Left ventricle myocardium inferior (tissue), 1 donor: ENCODE measurements around the gene ADH5. TPM values are rescaled to one million over a fixed set of nuclear protein-coding genes. Genes with fewer than 3 reads are reported as not detected.
"Not testable (repeated sequence)": the region's sequence is repeated elsewhere in the genome, so short reads cannot be mapped to it uniquely, and the experiment has no call there.

Source experiments
- DNase-seq: peaks from one replicate; pipeline ENCODE4 v3.0.0-alpha.2; 2020
- H3K27ac ChIP-seq: fragments of 200-600 bp; replicated peaks from 2 replicates; pipeline ENCODE4 v1.8.0; 2021
- H3K27me3 ChIP-seq: fragments of 200-600 bp; 2 replicates; pipeline ENCODE4 v1.8.0; 2021; ENCODE audit warnings: low read depth
- H3K36me3 ChIP-seq: fragments of 200-600 bp; 2 replicates; pipeline ENCODE4 v1.8.0; 2021
- H3K4me1 ChIP-seq: fragments of 200-600 bp; 2 replicates; pipeline ENCODE4 v1.8.0; 2021
- H3K4me3 ChIP-seq: fragments of 200-600 bp; 2 replicates; pipeline ENCODE4 v1.8.0; 2021; ENCODE audit warnings: mild to moderate bottlenecking, moderate library complexity
- H3K9me3 ChIP-seq: fragments of 200-600 bp; replicated peaks from 2 replicates; pipeline ENCODE4 v1.8.0; 2021
- CTCF ChIP-seq: fragments of 200-600 bp; IDR thresholded peaks from 2 replicates; pipeline ENCODE4 v1.8.0; 2021; ENCODE audit warnings: antibody characterized with exemption, mild to moderate bottlenecking, borderline replicate concordance
- intact Hi-C: fragments of 100-400 bp; cut with micrococcal nuclease; formaldehyde crosslinking; loops from one replicate; pipeline ENCODE4 v1.11.0; 2022
- total RNA-seq: library from RNA; stranded (reverse); fragmentation: NEBNext Ultra II Directional; extraction: Animal tissue kit (Norgen Biotek cat#: 25700); gene quantifications from one replicate; pipeline ENCODE4 v1.2.1, GENCODE V29; 2021
- donor health status: DM: no; HTN: yes; CAD: no; lungs with severe emphysema.

ADH5 gene
- total RNA-seq, 1 donor from 2014 or later: 179 TPM

DNA sequence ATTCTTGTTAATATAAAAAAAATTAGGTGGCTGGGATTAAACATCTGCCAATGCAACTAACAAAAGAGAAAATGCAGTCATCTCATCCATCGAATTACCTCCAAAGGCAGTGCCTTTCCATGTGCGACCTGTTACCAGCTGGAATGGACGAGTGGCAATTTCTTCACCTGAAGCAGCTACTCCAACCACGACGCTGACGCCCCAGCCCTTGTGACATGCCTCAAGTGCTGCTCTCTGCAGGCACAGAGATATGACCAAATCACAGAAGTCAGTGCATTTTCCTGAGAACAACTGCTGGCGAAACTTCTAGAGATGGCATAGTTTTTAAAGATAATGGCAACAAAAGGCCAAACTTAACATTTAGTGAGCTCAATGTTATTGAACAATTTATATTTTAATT, 13.8 kb downstream of the ADH5 start:
- H3K9me3 ChIP-seq: no peaks in the 10 kb centered on the region
- no peak for TF ChIP-seq CTCF
- no peaks in the 10 kb centered on the region for H3K27me3 ChIP-seq
- no peak overlapping the region for H3K27ac ChIP-seq
- intact Hi-C loops: no loop called here
- no peak overlapping the region for H3K4me3 ChIP-seq
- no peak for DNase-seq
- H3K4me1 ChIP-seq: peaks cover 49% of the 10 kb centered on the region
- H3K36me3 ChIP-seq: peaks cover 98% of the 10 kb centered on the region

DNA sequence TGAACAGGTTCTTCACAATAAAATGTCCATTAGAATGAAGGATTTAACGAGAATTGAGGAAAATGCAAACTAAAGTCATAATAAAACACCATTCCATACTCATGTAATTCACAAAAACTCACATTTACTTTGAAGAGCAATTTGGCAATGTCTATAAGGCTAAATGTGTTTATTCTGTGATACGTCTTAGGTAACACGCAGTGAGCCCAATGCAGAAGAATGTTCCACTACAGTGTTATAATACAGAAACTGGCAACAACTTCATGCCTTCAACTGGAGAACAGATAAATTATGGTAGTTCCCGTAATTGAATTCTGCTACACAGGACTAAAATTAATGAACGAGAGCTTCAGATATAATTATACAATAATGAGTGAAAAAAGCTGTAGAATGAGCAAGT, 17.4 kb downstream of the ADH5 start:
- TF ChIP-seq CTCF: no peak
- no peak overlapping the region for H3K4me3 ChIP-seq
- peaks cover 16% of the 10 kb centered on the region for H3K4me1 ChIP-seq
- H3K36me3 ChIP-seq: peaks cover 87% of the 10 kb centered on the region
- H3K27ac ChIP-seq: no peak overlapping the region
- no peak for DNase-seq
- H3K27me3 ChIP-seq: no peaks in the 10 kb centered on the region
- intact Hi-C loops: no loop called here
- H3K9me3 ChIP-seq: no peaks in the 10 kb centered on the region

DNA sequence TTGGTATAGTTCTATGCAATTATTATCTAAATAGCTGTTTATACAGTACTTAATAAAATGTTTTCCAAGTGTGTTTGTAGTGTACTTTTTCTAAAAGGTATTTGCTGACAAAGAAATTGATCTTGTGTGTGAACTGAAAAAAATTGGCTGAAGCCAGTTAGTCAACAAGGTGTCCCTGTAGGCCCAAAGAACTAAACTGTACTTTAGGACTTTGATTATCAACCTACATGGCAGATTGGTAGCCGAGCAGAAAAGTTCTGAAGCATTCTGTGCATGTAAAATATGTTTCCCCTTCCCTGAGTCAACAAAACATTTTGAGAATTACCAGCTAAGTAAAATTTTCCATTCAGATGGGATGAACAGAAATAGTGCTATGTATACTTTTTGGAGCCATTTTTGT, 21.0 kb downstream of the ADH5 start:
- no peaks in the 10 kb centered on the region for H3K27me3 ChIP-seq
- DNase-seq: no peak
- peaks cover 51% of the 10 kb centered on the region for H3K36me3 ChIP-seq
- peaks cover 8% of the 10 kb centered on the region for H3K4me1 ChIP-seq
- no peak for TF ChIP-seq CTCF
- no peaks in the 10 kb centered on the region for H3K9me3 ChIP-seq
- H3K27ac ChIP-seq: no peak overlapping the region
- intact Hi-C loops: no loop called here
- H3K4me3 ChIP-seq: no peak overlapping the region

DNA sequence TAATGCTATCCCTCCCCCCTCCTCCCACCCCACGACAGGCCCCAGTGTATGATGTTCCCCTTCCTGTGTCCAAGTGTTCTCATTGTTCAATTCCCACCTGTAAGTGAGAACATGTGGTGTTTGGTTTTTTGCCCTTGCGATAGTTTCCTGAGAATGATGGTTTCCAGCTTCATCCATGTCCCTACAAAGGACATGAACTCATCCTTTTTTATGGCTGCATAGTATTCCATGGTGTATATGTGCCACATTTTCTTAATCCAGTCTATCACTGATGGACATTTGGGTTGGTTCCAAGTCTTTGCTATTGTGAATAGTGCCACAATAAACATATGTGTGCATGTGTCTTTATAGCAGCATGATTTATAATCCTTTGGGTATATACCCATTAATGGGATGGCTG, 23.1 kb downstream of the ADH5 start:
- H3K9me3 ChIP-seq, H3K4me3 ChIP-seq, H3K27me3 ChIP-seq, intact Hi-C loops, DNase-seq, H3K27ac ChIP-seq: not testable (repeated sequence)
- H3K36me3 ChIP-seq: peaks cover 44% of the 10 kb centered on the region
- H3K4me1 ChIP-seq: peaks cover 22% of the 10 kb centered on the region

GRCh38 chr4:99062120-99062519, 26.5 kb downstream of the ADH5 start:
- Histone ChIP-seq H3K27ac (peak overlapping the region; percentile 68), H3K36me3 (peaks cover 38% of the 10 kb centered on the region), H3K27me3 (no peaks in the 10 kb centered on the region), H3K4me1 (peaks cover 42% of the 10 kb centered on the region), H3K9me3 (no peaks in the 10 kb centered on the region), H3K4me3 (no peak overlapping the region)
- DNase-seq: no peak
- intact Hi-C loops: no loop called here
- TF ChIP-seq CTCF: no peak

DNA sequence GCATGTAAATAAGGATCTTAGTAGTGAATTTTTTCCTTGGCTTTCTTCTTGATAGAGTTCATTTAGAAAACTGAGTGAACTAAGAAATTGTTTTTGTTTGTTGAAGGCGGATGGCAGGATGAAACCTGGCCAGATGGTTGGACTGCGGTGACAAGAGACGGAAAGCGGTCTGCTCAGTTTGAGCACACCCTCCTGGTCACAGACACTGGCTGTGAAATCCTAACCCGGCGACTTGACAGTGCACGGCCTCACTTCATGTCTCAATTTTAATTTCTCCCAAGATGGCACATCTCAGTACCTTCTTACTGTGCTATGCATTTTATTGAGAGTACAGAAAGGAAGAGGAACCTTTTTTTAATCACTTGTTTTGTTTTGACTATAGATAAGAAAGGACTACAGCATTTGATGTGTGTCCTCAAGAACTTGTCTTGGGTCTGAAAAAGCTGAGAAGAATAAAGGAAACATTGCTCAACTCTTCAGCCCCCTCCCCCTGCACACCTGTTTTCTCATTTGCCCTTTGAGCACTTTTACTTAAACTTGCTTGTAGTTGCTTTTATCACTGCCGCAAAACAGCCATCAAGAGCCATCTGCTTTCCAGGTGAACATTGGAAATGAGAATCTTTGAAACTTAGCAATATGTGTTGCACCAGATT, 27.4 kb downstream of the ADH5 start:
- intact Hi-C loops: no loop called here
- Histone ChIP-seq H3K27ac (peak overlapping the region; percentile 68), H3K4me3 (no peak overlapping the region), H3K4me1 (peaks cover 43% of the 10 kb centered on the region), H3K36me3 (peaks cover 35% of the 10 kb centered on the region), H3K27me3 (no peaks in the 10 kb centered on the region), H3K9me3 (no peaks in the 10 kb centered on the region)
- TF ChIP-seq CTCF: no peak
- no peak for DNase-seq
